Measurements from ENCODE around the gene LIF. TPM values are rescaled to one million over a fixed set of nuclear protein-coding genes. Genes with fewer than 3 reads are reported as not detected.
"Not testable (repeated sequence)": the region's sequence is repeated elsewhere in the genome, so short reads cannot be mapped to it uniquely, and the experiment has no call there.

The LIF gene
- total RNA-seq, 1 experiment from 2014 or later, result 35.7 TPM

DNA sequence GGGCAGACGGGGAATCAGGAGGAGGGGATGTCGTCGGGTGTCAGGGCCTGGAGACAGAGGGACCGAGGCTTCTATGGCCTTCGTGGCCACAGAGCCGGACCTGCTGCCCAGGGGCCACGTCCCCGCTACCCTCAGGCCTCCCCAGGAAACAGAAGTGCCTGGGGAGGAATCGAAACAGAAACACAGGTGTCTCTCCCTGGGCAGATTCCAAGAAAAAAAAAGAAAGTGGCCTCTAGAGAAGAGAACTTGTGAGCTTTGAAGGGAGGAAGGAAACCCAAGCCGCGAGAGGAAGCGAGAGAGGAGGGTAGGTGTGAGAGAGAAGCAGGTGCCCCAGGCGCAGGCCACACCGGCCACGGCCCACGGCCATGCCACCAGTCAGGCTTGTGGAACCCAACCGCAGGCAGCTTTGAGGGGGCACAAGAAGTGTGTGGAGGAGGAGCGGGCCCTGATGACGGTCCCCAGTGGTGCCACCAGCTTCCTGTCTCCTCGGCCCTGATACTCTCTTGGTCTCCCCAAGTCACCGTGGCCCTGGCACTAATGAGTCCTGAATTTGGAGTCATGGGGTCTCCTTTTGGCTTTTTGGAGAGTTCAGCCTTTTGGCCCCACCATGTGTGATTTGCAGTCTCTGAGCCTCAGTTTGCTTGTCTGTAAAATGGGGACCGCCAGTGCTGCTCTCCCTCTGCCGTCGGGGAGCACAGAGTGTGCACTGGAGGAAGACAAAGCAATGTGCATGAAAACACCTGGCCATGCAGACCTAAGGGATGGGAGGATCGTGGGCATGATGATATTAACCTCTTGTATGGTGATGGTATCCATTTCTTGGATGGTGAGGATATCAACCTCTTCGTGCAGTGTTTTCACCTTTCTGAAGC is 25.2 kb downstream of the LIF start:
- in situ Hi-C loops (cut with HindIII; ENCODE audit: low pct_unique_long_range_greater_than_20kb, low sequenced_read_pairs), result no loop called here
- DNase-seq (ENCODE audit: low read depth), result no peak

DNA sequence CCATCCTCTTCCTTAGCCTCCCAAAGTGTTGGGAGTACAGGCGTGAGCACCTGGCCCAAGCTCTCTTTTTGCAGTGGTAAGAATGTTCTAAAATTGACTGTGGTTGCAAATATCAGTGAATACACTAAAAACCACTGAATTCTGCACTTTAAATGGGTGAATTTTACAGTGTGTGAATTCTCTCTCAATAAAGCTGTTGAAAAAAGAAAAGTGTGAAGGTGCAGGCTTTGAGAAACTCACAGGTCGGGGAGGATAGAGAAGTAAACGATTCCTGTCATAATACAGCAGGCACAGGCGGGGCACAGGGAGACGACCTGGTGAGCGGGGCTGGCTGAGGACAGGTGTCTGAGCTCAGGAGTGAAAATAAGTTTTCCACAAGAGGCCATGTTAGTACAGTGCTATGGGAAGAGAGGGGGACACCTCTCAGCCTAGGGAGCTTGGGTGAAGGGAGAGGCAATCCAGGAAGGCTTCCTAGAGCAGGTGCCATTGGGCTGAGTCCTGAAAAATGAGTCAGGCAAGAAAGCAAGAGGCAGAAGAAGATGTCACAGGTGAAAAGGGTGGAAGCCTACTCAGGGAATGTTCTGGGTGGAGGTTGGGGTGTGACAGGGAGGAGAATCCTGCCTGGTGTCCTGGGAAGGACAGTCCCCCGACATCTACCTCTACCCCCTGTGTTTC is 26.1 kb downstream of the LIF start:
- DNase-seq (ENCODE audit: low read depth), result no peak
- in situ Hi-C loops (cut with HindIII; ENCODE audit: low pct_unique_long_range_greater_than_20kb, low sequenced_read_pairs), result no loop called here

DNA sequence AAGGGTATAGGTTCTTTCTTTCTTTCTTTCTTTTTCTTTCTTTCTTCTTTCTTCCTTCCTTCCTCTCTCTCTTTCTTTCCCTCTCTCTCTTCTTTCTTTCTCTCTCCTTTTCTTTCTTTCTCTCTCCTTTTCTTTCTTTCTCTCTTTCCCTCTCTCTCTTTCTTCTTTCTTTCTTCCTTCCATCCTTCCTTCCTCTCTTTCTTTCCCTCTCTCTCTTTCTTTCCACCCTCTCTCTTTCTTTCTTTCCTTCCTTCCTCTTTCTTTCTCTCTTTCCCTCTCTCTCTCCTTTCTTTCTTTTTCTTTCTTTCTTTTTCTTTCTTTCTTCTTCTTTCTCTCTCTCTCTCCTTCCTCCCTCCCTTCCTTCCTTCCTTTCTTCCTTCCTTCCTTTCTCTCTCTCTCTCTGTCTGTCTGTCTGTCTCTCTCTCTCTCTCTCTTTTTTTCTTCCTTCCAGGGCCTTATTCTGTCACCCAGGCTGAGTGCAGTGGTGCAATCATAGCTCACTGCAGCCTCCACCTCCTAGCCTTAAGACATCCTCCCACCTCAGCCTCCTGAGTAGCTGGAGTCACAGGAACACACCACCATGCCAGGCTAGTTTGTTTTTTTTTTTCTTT is 26.8 kb downstream of the LIF start:
- in situ Hi-C loops (cut with HindIII; ENCODE audit: low pct_unique_long_range_greater_than_20kb, low sequenced_read_pairs), result no loop called here
- DNase-seq (ENCODE audit: low read depth), result no peak

DNA sequence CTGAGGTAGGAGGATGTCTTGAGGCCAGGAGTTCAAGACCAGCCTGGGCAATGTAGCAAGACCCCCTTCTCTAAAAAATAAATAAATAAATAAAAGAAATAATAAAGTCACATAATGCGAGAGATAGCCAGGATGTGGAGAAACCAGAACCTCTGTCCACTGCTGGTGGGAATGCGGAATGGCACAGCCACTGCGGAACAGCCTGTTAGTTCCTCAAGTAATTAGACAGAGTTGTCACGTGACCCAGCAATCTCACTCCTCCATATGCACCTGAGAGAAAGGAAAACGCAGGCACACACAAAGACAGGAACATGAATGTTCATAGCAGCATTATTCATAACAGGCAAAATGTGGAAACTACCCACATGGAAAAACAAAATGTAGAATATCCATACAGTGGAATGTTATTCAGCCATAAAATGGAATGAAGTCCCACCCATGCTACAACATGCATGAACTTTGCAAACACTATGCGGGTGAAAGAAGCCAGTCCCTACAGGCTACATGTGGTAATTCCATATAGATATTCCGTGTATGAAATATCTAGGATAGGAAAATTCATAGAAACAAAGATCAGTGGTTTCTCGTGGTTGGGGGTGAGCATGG is 27.4 kb downstream of the LIF start:
- no peak for DNase-seq (ENCODE audit: low read depth)
- in situ Hi-C loops (cut with HindIII; ENCODE audit: low pct_unique_long_range_greater_than_20kb, low sequenced_read_pairs), result no loop called here

DNA sequence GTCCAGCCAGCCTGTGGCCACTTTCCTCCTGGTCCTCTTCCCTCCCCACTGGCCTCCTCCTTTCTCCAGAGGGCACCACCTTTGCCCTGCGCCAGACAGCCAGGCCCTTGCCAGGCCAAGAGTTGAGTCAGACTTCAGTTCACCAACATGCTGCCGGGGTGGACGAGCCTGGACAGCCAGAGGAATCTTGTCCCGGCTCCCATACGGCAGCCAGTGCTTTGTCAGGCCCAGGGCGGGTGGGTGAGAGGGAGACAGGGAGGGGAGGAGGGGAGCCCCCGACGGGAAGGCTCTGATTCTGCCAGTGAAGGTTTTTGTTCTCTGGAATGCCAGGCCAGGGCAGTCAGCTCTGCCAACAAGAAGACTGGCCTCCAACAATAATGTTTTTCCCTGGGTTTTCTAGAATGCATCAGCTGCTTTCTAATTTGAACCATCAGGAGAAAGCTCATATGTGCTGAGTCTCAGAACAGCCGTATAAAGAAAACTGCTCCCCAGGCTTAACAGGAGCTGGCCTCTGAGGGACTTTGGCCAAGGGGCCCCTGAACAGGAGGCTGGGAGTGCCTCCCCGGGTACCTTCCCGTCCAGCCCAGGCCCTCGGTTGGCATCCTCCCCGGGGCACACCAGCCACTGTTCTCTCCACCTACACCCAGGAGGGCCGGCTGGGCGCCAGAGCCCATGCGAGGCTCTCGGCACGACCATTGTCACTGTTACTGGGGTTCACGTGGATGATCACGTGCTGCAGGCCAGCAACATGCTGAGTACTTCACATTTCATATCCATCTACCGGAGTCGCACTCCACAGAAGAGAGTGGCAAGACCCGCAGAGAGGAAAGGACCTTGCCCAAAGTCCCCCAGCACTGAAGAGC is 28.6 kb downstream of the LIF start:
- in situ Hi-C loops (cut with HindIII; ENCODE audit: low pct_unique_long_range_greater_than_20kb, low sequenced_read_pairs), result no loop called here
- DNase-seq (ENCODE audit: low read depth), result no peak

DNA sequence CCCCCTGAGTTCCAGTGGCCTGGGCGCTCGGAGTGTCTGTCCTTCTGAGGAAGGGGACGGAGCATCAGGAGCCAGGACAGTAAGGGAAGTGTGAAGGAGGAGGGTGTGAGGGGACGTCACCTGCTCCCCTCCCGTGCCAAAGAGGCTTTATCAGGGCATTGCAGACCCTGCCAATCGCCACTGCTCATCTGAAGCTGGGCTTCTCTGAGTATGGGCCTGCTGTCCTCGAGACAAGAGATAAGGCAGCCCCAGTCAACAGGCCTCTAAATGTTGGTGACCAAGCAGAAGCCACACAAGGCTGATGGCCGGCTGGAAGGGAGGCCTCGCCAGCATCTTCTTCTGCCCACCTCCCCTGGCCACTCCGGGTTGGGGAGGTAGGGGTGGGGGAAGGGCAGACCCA is 29.8 kb downstream of the LIF start:
- in situ Hi-C loops (cut with HindIII; ENCODE audit: low pct_unique_long_range_greater_than_20kb, low sequenced_read_pairs), result no loop called here
- DNase-seq (ENCODE audit: low read depth), result no peak

DNA sequence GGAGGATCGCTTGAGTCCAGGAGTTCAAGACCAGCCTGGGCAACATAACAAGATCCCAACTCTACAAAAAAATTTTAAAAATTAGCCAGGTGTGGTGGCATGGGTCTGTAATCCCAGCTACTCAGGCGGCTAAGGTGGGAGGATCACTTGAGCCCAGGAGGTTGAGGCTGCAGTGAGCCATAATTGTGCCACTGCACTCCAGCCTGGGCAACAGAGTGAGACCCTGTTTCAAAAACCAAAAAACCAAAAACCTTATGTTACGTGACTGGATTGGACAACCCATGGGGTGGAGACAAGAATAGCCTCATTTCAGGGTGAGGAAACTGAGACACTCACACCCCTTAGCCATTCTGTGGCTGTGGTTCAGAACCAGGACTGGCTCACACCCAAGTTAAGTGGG is 30.3 kb downstream of the LIF start:
- DNase-seq (ENCODE audit: low read depth); in situ Hi-C loops (cut with HindIII; ENCODE audit: low pct_unique_long_range_greater_than_20kb, low sequenced_read_pairs): not testable (repeated sequence)

DNA sequence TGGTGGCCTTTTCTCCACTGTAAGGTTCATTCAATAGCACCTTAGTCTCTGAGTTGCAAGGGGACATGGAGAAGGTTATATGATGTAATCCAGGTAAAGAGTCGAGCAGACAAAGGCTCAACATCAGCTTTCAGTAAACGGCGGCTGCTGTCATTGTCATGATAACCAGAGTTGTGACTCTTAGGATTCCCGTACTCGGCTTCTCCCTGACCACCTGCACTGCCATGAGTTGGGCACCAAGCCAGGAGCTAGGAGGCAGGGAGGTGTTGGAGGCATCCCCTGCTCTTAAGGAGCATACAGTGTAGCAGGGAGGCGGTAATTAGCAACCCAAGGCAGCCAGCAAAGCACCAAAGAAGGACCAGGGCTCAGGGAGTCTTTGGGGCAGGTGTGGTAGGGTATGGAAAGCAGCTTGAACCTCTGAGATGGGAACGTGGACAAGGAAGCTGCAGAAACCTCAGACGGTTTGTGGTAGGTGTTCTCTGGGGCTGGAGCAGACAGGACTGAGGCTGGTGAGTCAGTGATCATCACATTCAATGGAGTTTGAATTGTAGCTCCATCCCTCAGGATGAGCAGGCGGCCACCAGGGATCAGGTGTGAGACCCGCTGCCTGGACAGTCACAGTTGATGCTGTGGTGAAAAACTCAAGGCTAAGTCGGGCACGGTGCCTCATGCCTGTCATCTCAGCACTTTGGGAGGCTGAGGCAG is 31.7 kb downstream of the LIF start:
- DNase-seq (ENCODE audit: low read depth), result no peak
- in situ Hi-C loops (cut with HindIII; ENCODE audit: low pct_unique_long_range_greater_than_20kb, low sequenced_read_pairs), result no loop called here

DNA sequence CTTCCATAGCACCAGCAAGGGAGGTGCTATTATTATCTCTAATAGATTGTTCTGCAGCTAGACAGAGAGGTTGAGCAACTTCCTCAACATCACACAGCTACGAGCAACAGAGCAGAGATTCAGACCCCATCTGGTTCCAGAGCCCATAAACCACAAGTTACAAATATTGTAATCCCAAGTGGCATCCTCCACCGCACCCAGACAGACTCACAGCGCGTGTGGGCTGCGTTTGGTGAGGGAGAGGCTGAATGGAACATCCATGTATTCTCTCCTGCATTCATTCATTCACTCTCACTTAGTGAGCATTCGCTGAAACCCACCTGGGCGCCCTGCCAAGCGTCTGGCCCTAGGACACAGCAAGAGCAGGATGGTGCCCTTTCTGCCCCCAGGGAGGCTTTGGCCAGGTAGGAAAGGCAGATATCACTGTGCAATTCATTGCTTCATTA is 33.5 kb downstream of the LIF start:
- DNase-seq (ENCODE audit: low read depth), result no peak
- in situ Hi-C loops (cut with HindIII; ENCODE audit: low pct_unique_long_range_greater_than_20kb, low sequenced_read_pairs), result no loop called here

DNA sequence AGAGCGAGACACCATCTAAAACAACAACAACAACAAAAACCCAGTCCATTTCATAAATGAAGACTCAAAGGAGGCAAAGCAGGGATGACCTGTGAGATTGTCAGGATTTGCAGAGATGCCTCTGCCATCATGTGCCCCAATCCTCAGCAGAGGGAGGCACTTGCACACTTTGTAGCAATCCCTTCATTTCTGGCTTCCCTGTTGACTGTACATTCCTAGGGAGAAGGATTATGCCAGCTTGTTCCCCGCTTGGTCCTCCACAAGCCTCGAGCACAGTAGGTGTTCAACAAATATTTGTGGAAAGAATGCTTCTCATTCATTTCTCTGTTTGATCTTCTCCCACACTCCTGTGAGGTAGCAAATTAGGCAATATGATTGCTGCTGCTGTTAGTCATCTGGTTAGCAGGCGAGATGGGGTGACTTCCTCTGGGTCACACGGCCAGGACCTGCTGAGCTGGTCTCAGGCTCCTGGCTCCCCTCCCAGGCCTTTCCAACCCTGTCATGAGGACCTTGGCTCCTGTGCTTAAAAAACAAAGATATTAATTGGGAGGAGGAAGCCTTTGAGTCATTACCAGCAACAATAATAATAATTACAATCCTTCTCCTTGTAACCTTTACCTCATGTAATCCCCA is 34.1 kb downstream of the LIF start:
- in situ Hi-C loops (cut with HindIII; ENCODE audit: low pct_unique_long_range_greater_than_20kb, low sequenced_read_pairs), result no loop called here
- peak; percentile 97 for DNase-seq (ENCODE audit: low read depth)

DNA sequence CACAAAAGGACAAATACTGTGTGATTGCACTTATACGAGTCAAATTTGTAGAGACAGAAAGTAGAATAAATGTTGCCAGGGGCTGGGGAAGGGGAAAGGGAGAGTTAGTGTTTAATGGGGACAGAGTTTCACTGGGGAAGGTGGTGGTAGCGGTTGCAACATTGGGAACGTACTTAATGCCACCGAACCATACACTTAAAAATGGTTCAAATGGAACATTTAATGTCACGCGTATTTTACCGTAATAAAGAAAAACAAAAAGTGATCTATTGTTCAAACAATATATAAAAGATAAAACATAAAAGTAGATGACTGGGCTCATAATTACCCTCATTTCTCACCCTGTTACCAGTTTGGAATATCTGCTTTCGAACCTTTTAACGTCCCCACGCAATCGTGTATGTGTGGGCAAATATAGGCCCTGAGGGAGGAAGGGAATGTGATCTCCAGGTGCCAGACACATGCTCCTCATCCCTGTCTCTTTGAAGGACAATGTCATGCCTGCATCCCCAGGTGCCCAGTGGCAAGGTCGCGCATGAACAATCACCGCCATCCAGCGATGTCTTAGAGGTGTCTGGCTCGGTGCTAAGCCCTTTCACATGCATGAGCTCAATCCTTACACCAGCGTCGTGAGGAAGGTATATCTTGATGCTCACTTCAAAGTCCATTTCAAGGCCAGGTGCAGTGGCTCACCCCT is 35.3 kb downstream of the LIF start:
- in situ Hi-C loops (cut with HindIII; ENCODE audit: low pct_unique_long_range_greater_than_20kb, low sequenced_read_pairs), result no loop called here
- DNase-seq (ENCODE audit: low read depth), result no peak

DNA sequence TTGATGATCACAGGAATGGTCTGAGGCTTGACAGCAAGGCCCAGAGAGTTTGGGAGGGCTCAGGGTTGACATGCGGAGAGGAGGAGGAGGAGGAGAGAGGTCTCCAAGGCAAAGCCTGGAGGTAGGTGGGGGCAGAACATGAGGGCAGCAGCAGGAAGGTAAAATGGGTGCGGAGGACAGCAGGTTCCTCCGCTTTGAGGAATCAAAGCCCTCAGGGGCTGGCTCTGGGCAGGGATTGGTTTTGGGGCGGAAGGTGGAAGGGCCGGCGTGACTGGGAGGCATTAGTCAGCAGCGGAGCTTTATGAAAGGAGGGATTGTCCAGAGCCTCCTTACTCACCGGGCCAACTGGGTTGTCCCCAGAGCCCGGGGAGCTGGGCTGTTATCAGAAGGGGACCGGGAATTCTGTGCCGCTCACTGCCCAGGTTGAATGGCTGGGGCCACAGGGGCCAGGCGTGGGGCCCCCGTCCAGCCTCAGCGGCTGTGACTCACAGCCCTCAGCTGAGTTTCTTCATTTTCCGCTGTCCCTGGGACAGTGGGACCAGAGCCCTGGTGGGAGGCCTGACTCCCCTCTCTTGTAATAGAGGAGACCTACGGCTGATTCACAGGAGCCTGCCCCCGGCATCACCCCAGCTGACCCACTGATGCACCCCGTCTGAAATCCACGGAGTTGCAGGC is 36.2 kb downstream of the LIF start:
- peak; percentile 95 for DNase-seq (ENCODE audit: low read depth)
- in situ Hi-C loops (cut with HindIII; ENCODE audit: low pct_unique_long_range_greater_than_20kb, low sequenced_read_pairs), result no loop called here

DNA sequence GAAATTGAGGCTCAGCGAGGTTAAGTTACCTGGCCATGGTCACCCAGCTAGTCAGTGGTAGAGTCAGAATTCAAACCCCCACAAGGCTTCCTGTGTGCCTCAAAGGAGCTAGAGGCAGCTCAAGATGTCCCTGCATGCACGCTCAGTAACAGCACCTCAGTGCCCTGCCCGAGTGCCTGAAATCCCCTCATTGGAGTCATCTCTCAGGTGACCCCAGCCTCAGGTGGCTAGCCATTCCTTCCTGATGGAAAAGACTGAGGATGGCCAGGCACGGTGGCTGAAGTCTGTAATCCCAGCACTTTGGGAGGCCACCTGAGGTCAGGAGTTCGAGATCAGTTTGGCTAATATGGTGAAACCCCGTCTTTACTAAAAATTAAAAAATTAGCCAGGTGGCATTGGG is 36.9 kb downstream of the LIF start:
- in situ Hi-C loops (cut with HindIII; ENCODE audit: low pct_unique_long_range_greater_than_20kb, low sequenced_read_pairs), result no loop called here
- no peak for DNase-seq (ENCODE audit: low read depth)

DNA sequence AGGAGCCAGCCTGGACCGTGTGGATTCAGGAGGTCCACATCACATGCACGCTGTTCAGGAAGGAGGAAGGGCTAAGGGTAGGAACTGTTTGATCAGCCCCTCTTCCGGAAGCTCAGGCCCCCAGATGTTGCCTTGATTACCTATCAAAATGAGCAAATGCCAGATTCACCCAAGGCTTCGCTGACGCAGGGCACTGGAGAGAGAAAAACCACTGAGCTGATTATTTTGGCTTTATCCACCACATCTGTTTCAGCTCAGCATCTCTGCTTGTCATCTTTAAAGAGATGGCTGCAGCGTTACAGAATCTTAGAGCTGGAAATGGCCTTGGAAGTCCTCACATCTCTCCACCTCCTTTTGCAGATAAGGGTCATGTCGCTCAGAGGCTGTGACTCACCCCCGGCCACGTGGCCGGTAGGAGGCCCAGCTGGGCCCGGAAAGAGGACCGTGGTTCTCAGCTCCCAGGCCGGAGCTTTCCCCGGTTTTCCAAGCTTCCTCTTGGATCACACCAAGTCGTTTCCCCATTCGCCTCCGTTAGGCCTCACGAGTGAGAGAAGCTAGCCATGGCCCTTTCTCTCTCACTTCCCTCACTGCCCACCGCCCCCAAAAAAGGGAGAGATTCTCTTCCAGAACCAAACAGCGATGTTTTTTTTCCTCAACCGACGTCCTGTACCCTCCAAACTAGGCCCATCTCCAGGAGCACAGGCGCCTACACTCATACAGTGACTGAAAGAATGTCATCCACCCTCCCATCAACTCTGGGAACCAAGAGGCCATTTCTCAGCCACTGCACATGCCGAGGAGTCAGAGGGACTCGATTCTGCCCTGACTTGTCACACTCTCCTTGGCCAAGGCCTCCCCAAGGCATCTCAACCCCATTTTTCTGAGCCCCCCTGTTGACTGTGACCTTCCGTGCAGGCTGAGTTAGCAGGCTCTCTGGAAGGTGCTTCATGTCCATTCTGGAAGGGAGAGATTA is 37.6 kb downstream of the LIF start:
- in situ Hi-C loops (cut with HindIII; ENCODE audit: low pct_unique_long_range_greater_than_20kb, low sequenced_read_pairs), result no loop called here
- peak; percentile 77 for DNase-seq (ENCODE audit: low read depth)

DNA sequence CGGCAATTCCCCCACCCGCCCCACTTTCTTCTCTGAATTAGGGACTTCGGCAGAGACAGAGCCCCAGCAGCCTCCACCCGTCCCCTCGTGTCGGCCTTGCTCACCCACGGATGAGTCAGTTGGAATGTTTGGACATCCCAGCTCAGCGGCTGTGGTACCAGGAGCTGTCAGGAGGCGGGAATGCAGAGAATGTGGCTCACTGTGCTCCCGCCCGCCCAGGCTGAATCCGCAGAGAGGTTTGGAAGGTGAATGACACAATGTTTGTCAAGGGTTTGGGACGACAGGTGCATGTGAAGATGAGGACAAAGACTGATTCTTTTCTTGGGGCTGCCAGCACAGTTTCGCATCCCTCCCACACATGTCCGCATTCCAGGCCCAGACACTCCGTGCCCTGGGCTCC is 39.6 kb downstream of the LIF start:
- DNase-seq (ENCODE audit: low read depth), result peak; percentile 87
- in situ Hi-C loops (cut with HindIII; ENCODE audit: low pct_unique_long_range_greater_than_20kb, low sequenced_read_pairs), result no loop called here

Measured in Caki2 (cell line).